CD4-positive, alpha-beta T cell treated with Interleukin-21 for 1 hour (primary cell): ENCODE measurements around the gene H3-3A.
"Not testable (repeated sequence)": the region's sequence is repeated elsewhere in the genome, so short reads cannot be mapped to it uniquely, and the experiment has no call there.

Source experiments
- DNase-seq: peaks from one replicate; pipeline ENCODE4 v3.0.0-alpha.2; 2020

The H3-3A gene

DNA sequence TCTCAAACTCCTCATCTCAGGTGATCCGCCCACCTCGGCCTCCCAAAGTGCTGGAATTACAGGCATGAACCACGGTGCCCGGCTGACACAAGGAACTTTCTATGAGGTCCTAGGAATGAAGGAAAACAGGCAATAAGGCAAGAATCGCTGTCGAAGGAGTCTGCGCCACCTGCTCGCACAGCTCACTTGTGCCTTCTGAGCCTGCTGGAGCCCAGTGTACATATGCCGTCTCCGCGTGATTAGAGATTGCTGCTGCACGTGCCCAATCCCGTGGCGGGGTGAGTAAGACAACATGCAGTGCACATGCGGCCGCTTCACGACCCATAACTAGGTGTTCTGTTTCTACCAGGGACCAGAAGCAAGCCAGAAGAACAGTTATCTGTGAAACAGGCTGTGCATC is 24.3 kb downstream of the H3-3A start:
- no peak for DNase-seq

DNA sequence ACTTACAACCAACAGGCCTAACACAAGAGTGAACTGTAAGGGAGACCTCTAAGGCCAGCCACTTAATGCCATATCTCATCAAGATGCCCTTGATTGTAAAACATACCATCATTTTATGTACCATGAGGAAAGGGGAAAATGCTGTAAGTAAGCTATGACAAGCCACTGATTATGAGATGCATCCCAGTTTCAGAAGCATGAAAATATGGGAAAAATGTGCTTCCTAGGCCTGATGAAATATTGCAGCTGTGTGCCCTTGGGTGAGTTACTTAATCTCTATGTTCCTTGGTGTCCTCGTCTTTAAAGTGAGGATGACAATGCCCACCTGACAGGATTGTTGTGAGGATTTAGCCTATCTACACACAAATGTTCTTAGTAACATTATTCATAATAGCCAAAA is 28.9 kb downstream of the H3-3A start:
- no peak for DNase-seq

DNA sequence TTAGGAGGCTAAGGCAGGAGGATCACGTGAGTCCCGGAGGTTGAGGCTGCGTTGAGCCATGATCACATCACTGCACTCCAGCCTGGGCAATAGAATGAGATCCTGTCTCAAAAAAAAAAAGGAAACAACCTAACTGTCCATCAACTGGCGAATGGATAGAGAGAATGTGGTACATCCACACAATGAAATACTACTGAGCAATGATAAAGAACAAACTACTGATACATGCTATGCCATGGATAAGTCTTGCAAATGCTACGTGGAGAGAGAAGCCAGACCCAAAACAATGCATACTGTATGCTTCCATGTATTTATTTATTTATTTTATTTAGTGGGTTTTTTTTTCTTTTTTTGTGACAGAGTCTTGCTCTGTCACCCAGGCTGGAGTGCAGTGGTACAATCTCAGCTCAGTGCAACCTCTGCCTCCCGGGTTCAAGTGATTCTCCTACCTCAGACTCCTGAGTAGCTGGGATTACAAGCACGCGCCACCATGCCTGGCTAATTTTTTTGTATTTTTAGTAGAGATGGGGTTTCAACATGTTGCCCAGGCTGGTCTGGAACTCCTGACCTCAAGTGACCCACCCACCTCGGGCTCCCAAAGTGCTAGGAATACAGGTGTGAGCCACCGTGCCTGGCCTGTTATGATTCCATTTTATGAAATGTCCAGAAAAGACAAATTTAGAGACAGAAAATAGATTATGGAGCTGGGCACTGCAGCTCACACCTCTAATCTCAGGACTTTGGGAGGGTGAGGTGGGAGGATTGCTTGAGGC is 29.7 kb downstream of the H3-3A start:
- not testable (repeated sequence) for DNase-seq

DNA sequence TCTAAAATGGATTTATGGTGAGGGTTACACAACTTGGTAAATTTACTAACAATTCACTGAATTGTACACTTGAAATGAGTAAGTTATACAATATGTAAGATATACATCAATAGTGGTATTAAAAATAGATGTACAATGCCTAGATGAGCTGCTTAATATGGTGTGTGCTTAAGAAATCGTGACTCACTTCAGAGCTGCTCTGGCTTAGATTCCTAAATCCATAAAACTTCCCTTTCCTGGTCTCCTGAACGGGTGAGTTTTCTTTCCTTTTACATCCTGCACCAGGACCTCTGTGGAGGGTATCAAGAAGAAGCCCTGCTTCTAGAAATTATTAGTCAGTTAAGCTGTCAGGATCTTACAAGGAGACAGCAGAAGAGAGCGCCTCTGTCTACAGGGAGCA is 30.4 kb downstream of the H3-3A start:
- no peak for DNase-seq

DNA sequence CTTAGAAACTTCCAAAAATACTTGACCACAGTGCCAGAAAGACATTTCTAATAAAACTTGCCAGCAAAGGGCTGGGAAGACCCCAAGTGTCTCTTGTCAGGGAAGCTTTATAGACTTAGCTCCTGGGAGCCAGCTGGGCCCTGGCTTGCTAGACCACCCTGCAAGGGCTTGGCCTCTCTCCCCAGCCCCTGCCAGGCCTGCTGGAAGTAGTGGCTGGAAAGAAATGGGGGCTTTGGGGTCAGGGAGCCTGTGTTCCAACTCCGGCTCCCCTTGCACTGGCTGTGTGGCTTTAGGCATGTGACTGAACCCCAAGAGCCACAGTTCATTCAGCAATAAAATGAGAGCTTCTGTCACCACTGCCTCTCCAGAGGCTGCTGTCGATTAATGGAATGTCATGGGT is 31.1 kb downstream of the H3-3A start:
- no peak for DNase-seq

DNA sequence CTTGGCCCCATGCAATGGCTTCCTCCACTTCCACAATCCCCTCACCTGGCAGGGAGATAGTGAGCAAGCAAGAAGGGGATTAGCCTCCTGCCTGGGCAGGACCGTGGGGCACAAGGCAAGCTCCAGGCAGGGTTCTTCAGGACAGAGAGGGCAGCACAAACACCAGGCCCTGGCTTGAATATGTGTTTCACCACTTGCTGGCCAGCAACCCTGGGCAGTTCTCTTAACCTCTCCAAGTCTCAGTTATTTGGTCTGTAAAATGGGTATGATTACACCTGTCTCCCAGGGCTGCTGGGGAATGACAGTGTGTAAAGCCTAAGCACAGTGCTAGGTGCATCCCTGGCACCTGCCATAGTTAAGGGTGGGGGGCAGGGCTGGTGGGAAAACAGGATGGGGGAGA is 31.9 kb downstream of the H3-3A start:
- no peak for DNase-seq

DNA sequence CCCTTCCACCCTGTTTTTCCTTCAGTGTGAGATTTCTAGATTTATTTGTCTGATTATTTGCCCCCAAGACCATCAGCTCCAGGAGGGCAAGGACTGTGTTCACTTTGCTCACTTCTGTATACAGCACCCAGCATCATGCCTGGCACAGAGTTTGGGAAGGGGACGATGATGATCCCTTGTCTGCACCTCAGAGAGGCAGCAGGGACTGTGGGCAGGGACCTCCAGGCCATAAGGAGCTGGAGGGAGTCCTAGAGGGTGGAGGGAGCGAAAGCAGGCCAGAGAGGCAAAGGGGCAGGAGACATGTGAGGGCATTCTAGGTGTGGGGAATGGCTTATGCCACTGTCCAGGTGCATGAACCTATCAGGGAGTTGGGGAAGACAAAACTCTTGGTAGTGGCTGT is 32.8 kb downstream of the H3-3A start:
- no peak for DNase-seq

DNA sequence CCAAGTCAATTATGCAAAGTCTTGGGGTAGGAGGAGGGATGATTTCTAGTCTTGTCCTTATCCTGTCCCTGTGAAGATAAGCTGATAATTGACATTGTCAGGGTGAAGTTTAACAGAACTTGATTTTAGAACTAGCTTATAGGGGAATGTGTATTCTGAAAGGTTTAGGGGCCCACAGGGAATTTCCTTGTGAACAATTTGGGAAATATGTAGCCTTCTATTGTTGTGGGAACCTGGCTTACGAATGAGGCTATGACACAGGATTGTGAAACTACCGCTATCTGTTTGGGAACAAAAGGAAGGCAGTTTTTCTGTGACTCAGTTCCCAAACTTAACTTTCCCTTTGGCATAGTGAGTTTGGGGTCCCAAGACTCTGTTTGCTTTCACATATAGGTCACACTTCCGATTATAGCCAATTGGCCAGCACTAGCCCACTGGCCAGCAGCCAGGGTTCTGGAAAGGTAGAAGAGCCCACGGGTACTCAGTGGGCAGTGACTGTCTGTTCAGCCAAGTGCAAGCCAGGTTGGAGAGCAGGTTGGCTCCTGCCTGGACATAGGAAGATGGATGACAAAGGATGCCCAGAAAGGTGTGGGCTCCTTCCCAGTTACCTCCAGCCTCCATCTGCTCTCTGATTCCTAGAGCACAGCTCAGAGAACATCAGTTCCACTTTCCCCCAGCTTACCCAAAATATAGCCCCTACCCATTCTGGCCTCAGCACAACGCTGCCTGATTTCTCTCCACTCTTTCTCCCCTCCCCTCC is 35.5 kb downstream of the H3-3A start:
- no peak for DNase-seq

DNA sequence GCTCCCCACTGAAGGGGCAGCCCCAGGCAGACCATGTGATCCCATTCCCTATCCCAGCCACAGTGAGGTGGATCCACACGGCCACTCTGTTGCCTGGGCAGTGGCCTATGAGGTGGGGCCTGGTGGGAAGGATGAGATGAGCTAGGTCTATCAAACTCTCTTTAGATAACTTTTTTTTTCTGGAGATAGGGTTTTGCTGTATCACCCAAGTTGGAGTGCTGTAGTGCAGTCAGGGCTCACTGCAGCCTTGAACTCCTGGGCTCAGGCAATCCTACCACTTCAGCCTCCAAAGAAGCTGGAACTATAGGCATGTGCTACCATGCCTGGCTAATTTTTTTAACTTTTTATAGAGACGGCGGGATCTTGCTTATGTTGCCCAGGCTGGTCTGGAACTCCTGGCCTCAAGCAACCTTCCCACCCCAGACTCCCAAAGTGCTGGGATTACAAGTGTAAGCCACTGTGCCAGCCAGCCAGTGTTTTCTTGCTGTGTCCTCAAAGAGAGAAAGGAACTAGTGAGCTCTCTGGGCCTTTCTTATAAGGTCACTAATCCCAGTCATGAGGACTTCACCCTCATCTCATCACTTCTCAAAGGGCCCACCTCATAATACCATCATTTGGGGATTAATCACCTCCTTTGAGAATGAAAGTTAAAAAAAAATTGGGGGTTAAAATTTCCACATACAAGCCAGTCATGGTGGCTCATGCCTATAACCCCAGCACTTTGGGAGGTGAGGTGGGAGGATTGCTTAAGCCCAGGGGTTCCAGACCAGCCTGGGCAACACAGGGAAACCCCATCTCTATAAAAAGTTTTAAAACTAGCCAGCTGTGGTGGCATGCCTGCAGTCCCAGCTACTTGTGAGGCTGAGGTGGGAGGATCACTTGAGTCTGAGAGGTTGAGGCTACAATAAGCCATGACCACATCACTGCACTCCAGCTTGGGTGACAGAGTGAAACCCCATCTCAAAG is 36.6 kb downstream of the H3-3A start:
- DNase-seq: no peak

DNA sequence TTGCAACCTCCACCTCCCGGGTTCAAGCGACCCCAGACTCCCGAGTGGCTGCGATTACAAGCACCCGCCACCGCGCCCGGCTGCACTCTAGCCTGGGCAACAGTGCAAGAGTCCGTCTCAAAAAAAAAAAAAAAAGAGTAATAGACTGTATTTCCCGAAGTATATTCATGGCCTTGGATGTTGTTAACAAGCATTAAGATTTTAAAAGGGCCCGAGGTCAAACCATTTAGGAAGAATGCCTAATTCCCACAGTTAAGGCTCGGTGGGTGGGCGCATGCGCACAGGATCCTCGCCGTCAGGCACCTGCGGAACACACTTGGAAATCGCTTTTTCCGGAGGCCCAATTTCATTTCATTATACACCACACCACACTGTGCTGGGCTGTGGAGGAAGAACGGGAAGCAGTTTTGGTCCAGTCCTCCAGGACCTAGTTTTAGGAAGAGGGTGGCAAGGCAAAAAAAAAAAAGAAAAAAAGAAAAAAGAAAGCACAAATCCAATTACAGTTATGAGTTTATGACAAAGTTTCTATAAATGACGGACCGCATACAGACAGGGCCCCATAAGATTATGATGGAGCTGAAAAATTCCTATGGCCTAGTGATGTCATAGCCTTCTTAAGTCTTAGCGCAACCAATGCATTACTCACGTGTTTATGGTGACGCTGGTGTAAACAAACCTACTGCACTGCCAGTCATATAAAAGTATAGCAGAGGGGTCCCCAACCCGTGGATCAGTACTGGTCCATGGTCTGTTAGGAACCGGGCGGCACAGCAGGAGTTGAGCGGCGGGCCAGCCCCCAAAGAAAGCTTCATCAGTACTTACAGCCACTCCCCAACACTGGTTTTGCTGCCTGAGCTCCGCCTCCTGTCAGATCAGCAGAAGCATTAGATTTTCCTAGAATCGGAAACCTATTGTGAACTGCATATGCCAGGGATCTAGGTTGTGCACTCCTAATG is 38.2 kb downstream of the H3-3A start:
- DNase-seq: peak; percentile 47

DNA sequence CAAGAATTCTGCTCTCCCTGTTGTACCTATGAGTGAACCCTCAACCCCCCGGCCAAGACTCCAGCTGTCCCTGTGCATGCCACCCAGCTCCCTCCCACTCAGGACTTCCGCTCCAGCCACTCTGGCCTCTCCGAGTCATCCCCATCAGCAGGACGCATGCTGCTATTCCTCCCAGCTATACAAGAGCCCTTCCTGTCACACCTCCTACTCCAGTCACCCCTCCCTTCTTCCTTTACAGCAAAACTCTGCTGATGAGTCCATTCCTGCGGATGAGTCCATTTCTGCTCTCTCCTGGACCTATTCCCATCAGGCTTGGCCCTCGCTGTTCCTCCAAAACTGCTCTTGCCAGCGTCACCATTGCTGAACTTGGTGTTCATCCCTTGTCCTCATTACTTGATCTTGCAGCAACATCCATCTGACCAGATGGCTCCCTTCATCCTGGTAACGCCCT is 42.2 kb downstream of the H3-3A start:
- DNase-seq: no peak

DNA sequence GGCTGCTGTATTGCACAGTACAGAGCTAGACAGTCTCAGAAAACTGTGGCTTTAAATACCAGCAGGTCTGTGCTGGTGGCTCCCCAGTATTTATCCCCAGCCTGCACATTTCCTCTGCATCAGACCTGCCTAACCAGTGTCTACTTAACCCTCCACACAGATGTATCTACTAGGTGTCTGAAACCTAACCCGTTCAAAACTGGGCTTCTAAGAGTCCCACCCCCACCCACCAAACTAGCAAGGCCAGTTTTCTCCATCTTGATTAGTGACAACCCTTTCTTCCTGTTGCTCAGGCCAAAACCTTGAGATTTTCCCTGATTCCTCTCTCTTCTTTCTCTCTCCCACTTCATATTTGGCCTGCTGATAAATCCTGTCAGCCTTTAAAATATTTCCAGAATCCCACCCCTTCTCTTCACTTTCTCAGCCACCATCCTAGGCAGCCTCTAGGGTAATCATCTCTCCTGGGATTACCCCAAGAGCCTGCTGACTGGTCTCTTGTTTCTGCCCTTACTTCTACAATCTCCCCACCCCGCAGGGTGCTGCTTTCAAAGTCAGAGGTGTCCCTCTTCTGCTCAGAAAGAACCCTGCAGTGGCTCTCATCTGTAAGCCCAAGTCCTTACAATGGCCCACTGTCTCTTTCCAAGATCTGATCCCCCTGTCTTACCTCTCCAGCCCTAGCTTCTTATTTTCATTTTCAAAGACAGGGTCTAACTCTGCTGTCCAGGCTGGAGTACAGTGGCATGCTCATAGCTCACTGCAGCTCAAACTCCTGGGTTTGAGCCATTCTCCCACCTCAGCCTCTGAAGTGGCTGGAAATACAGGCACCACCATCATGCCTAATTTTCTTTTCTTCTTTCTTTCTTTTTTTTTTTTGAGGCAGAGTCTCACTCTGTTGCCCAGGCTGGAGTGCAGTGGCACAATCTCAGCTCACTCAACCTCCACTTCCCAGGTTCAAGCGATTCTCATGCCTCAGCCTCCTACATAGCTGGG is 45.2 kb downstream of the H3-3A start:
- DNase-seq: no peak

DNA sequence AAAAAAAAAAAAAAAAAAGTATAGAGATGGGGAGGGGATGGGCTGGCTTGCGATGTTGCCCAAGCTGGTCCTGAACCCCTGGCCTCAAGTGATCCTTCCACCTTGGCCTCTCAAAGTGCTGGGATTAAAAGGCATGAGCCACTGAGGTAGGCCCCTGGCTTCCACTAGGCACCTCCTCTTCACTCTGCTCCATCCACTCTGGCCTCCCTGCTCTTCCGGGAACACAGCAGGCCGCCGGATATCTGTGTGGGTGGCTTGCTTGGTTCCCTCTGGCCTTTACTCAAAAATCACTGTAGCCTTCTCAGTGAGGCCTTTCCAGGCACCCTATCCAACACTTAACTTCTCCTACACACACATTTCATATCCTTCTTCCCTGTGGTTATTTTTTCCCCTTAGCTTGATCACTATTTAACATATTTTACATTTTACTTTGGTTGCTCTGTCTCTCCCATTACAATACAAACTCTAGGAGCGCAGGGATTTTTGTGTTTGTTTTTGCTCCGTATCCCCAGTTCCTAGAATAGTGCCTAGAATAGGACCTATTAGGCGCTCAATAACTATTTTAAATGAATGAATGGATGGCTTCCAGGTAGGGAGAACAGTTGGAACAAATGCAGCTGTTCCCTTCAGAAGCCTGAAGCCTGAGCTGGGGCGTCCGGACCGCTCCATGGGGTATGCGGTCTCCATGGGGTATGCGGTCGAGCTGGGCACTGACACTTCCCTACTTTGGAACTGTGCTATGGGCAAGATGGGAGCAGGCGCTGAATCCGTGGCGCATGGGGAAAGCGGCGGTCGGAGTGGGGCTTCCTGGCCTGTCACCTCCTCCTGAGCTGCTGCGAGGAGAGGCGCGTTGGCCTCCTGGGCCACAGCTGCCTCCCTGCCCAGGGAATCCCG is 46.7 kb downstream of the H3-3A start:
- DNase-seq: no peak

DNA sequence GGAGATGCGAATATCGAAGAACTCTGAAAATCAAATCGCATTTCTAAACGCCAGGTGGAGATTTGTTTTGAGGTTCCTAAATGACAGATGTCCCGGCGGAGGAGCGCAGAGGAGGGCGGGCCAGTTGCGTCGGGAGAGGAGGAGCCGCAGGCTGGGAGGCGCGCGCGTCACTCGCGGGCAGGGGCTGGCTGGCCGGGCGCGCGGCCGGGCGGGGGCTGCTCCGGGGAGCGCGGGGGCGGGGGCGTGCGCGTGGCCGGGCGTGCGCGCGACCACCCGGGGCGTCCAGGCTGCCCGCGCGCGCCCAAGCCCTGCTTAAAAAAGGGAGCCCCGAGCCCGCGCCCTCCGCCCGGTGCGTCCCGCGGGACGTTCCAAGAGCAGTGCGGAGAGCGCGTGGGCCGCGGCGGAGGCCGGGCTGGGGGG is 47.3 kb downstream of the H3-3A start:
- DNase-seq: peak; percentile 83

DNA sequence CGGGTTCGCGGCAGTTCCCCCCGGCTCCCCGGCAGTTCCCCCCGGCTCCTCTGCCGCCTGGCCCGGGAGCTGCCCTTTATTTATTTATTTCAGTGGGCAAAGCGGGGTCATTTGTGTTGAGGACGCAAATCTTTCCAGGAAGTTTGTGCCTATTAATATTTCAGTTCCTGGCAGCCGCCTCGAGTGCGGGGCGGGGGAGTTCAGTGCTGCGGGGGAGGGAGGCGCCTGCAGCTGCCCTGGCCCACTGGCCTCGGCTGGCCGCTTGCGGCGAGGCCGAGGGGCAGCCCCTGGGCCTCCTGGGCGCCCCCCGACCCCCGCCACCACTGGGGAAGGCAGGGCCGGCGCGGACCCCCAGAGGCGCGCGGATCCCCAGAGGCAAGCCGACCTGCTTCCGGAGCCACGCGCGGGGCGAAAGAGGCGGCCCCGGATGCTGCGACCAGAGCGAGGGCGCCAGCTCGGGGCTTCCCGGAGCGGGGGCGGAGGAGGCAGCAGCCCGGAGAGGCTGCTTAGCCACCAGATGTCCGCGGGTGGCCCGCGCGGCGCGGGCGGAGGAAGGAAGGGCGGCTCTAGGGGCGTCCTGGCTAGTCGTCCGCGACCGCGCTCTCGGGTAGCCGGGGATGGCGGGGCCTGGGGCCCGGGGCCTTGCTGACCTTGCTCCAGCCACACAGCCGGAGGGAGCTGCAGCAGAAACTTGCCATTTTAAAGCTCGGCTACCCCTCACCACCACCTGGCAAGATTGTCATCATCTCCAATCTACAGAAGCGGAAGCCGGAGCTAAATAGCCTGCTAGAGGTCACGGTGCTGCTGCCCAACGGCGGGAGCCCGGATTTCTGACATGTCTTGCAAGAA is 48.0 kb downstream of the H3-3A start:
- peak; percentile 67 for DNase-seq

DNA sequence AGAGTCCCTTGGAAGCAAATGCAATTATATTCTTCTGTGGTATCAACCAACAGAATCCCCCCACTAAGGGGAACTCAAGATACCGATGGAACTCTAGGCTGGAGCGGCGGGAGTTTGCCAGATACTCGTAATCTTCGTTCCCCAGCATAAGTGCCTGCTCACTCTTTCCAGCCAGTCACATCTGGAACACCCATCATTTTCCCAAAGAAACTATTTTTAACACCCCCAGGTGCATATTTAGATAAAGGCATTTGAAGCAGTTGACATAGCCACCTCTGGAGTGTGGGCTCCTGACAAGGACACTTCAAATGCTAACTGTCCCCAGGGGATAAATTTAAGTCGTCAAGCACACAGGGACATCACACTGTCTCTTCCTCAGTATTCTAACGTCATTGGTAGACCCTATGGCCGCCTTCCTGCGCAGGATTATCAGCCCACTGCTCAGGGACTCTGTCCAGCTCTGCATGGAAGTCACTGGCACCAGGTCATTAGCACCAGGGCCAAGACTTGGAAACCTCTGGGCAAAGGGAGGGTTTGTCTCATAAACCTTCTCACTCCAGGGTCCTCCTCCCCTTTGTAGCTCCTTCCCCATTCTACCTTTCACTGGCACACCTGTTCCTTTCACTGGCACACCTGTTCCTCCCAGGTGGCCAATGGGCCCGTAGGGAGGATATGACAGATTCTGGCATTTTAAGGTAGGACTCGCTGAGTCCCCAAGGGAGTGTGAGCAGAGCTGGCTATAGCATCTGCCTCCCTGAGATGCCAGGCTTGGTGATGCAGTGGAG is 48.8 kb downstream of the H3-3A start:
- DNase-seq: no peak

DNA sequence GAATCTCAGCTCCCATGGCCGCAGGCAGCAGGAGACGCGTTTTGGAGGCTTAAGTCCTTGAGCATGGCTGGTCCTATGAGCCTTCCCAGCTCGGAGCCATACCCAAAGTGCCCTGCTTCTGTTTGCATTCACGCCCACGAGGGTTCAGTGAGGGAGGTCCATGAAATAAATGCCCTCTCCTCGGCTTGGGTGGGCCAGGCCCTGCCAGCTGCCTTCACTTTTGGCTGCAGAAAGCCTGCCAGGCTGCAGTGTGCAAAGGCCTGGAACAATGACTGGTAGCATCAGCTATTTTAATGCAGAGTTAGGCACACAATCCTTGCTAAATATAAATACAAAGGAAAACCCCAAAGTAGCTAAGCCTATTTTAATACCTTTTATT is 49.4 kb downstream of the H3-3A start:
- no peak for DNase-seq

DNA sequence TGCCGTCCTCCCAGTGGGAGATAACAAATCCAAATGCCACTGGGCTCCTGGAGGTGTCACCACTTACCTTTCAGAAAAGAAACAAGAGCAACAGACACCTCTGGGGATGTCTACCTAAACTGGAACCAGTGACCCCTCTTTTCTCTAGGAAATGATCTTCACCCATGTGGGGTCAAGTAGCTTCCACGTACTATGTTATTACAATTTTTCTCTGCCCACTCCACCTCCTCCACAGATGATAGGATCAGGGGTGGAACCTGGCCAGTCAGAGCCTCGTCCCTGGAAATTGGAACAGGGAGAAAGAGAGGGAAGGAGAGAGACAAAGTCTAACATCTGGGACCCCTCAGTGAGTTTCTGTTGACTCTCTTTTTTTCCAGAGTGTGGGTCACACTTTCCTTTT is 50.1 kb downstream of the H3-3A start:
- no peak for DNase-seq
